Measurements from ENCODE around the gene IRS1. TPM values are rescaled to one million over a fixed set of nuclear protein-coding genes. Genes with fewer than 3 reads are reported as not detected.

The IRS1 gene, protein sequence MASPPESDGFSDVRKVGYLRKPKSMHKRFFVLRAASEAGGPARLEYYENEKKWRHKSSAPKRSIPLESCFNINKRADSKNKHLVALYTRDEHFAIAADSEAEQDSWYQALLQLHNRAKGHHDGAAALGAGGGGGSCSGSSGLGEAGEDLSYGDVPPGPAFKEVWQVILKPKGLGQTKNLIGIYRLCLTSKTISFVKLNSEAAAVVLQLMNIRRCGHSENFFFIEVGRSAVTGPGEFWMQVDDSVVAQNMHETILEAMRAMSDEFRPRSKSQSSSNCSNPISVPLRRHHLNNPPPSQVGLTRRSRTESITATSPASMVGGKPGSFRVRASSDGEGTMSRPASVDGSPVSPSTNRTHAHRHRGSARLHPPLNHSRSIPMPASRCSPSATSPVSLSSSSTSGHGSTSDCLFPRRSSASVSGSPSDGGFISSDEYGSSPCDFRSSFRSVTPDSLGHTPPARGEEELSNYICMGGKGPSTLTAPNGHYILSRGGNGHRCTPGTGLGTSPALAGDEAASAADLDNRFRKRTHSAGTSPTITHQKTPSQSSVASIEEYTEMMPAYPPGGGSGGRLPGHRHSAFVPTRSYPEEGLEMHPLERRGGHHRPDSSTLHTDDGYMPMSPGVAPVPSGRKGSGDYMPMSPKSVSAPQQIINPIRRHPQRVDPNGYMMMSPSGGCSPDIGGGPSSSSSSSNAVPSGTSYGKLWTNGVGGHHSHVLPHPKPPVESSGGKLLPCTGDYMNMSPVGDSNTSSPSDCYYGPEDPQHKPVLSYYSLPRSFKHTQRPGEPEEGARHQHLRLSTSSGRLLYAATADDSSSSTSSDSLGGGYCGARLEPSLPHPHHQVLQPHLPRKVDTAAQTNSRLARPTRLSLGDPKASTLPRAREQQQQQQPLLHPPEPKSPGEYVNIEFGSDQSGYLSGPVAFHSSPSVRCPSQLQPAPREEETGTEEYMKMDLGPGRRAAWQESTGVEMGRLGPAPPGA (N-terminal part only)
- total RNA-seq = 3.2 and 3.6 TPM in 2 replicates

DNA sequence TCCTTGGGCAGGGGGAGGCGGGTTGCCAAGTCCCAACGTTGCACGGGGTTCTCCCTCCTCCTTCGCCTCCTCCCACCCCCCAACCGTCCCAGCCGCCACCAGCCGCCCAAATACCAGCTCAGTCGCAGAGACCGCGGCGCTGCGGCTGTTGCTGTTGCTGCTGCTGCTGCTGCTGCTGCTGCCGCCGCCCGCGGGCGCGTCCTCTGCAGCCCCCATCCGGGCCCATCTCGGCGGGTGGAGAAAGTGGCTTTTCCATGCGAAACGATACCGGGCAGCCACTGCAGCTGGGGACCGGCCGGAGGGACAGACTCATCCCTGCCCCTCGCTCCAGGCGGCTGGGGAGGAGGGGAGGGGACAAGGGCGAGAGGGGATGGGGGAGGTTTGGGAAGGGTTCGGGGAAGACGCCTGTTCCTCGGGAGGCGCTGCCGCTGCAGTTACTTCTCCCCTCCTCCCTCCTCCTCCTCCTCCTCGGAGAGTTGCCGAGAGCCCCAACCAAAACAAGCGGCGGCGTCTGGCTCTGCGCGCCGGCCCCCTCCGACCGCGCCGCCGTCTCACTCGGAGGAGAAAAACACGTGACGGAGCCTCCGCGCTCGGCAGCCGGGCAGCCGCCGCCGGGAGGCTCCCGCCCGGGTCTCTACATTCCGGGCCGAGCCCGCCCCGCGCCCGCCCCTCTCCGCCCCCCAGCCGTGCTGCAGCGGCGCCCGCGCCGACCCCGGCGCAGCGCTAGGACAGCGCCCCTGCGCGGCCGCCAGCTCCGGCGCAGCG is at the start of gene IRS1:
TSS of gene IRS1 (minus strand) at position 610 of the 765 bp plus-strand sequence. CDS start 1,082 bp downstream, outside the sequence.
- Mint-ChIP-seq H3K4me3 (peak within 1 kb of the TSS; percentile 92), H3K9me3 (no peaks in the 10 kb centered on the region), H3K36me3 (ENCODE audit: low read depth) (peaks cover 1% of the 10 kb centered on the region), H3K27me3 (peaks cover under 1% of the 10 kb centered on the region), H3K27ac (peak within 1 kb of the TSS; percentile 77), H3K4me1 (peaks cover 38% of the 10 kb centered on the region)
- ATAC-seq (ENCODE audit: low read depth) (peak; percentile 47), DNase-seq (peak; percentile 59)
- TF ChIP-seq, protein P1, sequence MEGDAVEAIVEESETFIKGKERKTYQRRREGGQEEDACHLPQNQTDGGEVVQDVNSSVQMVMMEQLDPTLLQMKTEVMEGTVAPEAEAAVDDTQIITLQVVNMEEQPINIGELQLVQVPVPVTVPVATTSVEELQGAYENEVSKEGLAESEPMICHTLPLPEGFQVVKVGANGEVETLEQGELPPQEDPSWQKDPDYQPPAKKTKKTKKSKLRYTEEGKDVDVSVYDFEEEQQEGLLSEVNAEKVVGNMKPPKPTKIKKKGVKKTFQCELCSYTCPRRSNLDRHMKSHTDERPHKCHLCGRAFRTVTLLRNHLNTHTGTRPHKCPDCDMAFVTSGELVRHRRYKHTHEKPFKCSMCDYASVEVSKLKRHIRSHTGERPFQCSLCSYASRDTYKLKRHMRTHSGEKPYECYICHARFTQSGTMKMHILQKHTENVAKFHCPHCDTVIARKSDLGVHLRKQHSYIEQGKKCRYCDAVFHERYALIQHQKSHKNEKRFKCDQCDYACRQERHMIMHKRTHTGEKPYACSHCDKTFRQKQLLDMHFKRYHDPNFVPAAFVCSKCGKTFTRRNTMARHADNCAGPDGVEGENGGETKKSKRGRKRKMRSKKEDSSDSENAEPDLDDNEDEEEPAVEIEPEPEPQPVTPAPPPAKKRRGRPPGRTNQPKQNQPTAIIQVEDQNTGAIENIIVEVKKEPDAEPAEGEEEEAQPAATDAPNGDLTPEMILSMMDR (IDR thresholded peaks at IDR 0.05) = no peak
- intact Hi-C loops (cut with micrococcal nuclease) = loop anchor here (1.0 to 2.0 kb wide), 3 partner anchors 8 to 495 kb away; no protein-coding TSS in a partner anchor
- CTCF ChIA-PET = interaction anchor here (0.7 to 6.0 kb wide), 14 partner anchors 10 to 1134 kb away, joined by 3 to 59 read pairs (median 4); partner anchors contain the start of gene RHBDD1
- POLR2A ChIA-PET = interaction anchor here (0.5 to 3.4 kb wide), 19 partner anchors 7 to 910 kb away, joined by 3 to 34 read pairs (median 5); partner anchors contain the start of gene RHBDD1

DNA sequence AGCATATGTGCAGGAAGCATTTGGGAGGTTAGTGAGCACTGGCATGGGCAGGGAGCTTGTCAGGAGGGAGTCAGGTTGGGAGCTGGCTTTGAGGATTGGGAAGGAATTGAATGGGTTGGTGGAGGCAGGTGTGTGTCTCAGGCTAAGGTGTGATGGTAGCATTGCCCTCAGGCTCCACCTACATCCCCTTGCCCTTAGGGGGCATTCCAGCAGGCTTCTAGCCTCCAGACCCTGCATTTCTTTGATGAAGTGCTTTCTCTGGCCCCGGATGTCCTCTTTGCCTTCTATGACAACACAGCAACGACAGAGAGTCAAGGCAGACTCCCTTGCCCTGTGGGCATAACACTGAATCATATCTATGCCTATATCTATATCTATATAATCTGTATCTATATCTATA is 49.7 kb upstream of the IRS1 start:
- ChIA-PET POLR2A (interaction anchor here (1.0 kb wide), 1 partner anchor 10 kb away, joined by 3 read pairs; no protein-coding TSS in a partner anchor), CTCF (no interaction called here)
- ATAC-seq (ENCODE audit: low read depth) = no peak
- Mint-ChIP-seq H3K36me3 (ENCODE audit: low read depth) (peaks cover 26% of the 10 kb centered on the region), H3K27ac (no peak overlapping the region), H3K4me3 (no peak overlapping the region), H3K9me3 (no peaks in the 10 kb centered on the region), H3K4me1 (peaks cover 29% of the 10 kb centered on the region), H3K27me3 (no peaks in the 10 kb centered on the region)
- DNase-seq = no peak
- TF ChIP-seq, protein P1 (IDR thresholded peaks at IDR 0.05) = no peak
- intact Hi-C loops (cut with micrococcal nuclease) = loop anchor here (5.0 kb wide), 1 partner anchor 33 kb away; no protein-coding TSS in a partner anchor

DNA sequence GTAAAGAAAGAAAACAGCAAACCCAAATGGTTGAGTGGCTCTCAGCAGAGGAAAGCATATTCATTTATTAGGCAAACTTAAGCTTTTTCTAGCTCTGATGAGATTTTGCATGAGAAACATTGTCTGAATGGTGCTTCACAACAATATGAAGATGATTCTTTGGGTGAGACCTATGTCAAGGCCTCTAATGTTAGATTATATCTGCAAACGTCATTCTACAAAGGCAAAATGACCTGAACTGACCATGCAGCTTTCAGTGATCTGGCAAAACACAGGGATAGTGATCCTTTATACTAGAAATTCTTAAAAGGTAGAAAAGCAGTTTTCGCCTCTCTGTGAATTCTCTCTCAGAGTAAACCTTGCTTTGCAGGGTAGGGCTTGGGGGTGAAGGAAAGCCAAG is 47.9 kb upstream of the IRS1 start:
- POLR2A ChIA-PET = no interaction called here
- ATAC-seq (ENCODE audit: low read depth) = no peak
- intact Hi-C loops (cut with micrococcal nuclease) = loop anchor here (5.0 kb wide), 1 partner anchor 35 kb away; no protein-coding TSS in a partner anchor
- CTCF ChIA-PET = interaction anchor here (1.4 kb wide), 1 partner anchor 45 kb away, joined by 3 read pairs; no protein-coding TSS in a partner anchor
- TF ChIP-seq, protein P1 (IDR thresholded peaks at IDR 0.05) = no peak
- Mint-ChIP-seq H3K9me3 (peaks cover 3% of the 10 kb centered on the region), H3K27me3 (no peaks in the 10 kb centered on the region), H3K4me1 (peaks cover 47% of the 10 kb centered on the region), H3K4me3 (no peak overlapping the region), H3K27ac (no peak overlapping the region), H3K36me3 (ENCODE audit: low read depth) (peaks cover 26% of the 10 kb centered on the region)
- no peak for DNase-seq

DNA sequence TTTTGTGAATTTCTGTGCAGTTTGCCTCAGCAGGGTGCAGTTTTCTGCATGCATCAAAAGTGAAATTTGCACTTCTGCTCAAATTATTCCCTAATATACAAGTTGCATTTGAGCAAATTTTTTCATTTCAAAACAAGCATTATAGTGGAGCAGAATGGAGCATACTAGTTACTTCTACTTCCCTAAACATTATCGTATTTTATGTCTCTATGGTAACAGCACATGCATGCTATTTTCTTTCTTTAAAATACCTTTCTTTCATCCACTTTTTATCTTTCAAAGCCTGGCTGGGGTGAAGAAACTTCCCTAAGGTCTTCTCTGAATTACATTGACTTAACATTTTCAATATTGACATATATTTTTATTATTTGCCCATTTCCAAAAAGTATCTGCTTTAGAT is 47.5 kb upstream of the IRS1 start:
- peaks cover 3% of the 10 kb centered on the region for H3K9me3 Mint-ChIP-seq
- ATAC-seq (ENCODE audit: low read depth) (no peak), DNase-seq (no peak)
- CTCF ChIA-PET = interaction anchor here (1.4 kb wide), 1 partner anchor 44 kb away, joined by 3 read pairs; no protein-coding TSS in a partner anchor
- peaks cover 51% of the 10 kb centered on the region for H3K4me1 Mint-ChIP-seq
- H3K27ac Mint-ChIP-seq = no peak overlapping the region
- intact Hi-C loops (cut with micrococcal nuclease) = loop anchor here (5.0 kb wide), 1 partner anchor 35 kb away; no protein-coding TSS in a partner anchor
- TF ChIP-seq, protein P1 (IDR thresholded peaks at IDR 0.05) = no peak
- H3K36me3 Mint-ChIP-seq (ENCODE audit: low read depth) = peaks cover 30% of the 10 kb centered on the region
- no peak overlapping the region for H3K4me3 Mint-ChIP-seq
- POLR2A ChIA-PET = interaction anchor here (1.0 kb wide), 1 partner anchor 12 kb away, joined by 3 read pairs; the partner anchor contains the start of gene RHBDD1
- no peaks in the 10 kb centered on the region for H3K27me3 Mint-ChIP-seq
